NCI-H128 (cell line): ENCODE results near the gene PTPA.

Experiments
- DNase-seq: peaks from one replicate; lab custom pipeline; 2025; ENCODE audit not compliant: unreplicated experiment; lab: John Stamatoyannopoulos, UW

PTPA gene

DNA sequence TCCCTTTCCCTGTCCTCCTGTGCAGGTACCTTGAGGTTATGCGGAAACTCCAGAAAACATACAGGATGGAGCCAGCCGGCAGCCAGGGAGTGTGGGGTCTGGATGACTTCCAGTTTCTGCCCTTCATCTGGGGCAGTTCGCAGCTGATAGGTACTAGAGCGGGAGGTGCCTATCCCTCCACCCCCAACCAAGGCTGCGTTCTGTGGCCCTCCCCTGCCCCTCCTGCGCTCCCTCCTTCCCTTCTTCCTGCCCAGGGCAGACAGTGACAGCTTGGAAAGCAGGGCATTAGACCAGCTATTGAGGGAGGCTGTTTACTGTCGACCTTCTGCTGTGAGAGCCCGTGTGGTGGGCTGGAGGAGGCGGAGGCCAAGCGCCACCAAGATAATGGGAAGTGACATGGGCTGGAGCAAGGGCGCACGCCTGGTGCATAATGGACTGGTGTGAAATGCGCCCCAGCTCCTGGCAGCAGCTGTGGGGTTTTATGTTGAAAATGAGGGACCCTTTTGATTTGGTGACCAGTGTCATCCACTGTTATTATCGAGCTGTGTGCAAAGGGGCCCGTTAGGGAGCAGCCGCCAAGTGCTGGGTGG is 25.3 kb downstream of the PTPA start:
- no peak for DNase-seq

DNA sequence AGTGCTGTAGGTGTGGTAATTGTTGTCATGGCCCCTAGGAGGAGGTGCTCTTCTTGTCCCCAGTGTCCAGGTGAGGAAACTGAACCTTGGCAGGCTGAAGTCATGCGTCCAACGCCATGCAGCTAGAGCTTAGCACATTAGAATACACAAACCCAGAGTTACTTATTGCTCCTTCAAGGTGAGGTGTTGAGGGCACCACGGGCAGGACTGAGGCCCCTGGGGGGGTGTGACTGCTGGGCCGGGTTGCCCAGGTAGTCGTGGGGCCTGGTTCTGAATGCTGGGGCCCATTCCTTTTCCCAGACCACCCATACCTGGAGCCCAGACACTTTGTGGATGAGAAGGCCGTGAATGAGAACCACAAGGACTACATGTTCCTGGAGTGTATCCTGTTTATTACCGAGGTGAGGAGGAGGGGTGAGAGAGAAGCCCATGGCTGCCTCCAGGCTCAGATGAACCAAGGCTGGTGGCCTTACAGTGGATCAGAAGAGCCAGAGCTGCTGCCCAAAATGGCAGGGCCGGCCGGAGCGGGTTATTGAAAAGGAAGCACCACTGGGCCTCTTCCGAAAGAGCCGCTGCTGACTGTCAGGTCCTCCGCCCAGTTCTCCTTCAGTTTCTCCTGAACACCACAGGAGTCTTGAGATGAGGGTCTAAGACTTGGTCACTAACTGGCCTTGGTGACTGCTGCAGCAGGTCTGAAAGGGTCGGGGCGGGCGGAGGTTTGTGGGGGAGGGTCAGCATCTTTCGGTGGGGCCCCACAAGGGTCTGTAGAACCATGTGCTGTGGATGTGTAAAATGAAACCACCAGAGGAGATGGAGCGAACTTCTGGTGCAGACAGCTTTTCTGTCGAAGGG is 26.3 kb downstream of the PTPA start:
- no peak for DNase-seq

DNA sequence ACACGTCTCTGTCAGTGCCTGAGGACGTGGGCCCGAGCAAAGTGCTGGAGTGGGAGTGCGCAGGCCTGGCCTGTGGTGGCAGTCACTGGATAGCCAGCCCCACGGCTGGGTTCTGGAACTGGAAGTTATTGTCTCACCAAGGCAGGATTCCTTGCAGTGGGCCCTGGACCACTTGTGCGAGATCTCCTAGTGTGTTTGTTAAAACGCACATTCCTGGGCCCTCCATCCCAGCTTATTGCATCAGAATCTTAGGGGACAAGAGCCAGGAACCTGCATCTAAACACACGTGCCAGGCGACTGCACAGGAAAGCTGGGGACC is 26.9 kb downstream of the PTPA start:
- DNase-seq, result no peak

DNA sequence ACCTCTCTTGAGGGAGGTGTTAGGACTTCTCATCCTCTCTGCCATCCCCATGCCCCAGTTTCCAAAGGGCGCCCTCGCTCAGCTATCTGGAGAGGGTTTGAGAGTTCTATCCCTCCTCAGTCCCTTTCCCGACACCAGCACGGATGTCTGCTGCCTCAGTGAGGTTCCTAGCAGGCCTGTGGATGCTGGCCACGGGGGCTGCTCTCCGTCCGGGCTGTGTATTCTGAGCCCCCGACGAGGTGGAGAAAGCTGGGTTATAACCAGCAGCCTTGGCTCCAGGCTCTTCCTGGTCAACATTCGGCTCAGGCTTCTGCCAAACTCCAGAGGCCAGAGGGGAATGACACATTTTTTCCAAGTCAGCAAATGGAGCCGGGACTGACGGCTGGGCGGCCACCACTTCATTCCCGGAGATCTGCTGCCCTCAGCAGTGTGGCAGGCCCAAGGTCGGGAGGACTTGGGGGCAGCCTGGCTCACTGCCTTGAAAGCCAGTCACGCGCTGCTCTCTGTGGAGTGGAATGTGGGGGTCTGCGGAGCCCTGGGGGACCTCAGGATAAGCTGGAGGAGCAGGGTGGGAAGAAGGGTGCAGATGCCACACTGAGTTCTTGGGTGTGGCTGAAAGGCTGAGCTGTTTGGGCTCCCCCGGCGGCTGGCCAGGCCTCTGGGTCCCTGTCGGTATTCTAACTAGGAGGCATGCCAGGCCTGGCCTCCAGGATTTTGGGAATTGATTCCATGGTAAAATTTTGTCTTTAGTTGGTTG is 27.4 kb downstream of the PTPA start:
- DNase-seq, result no peak

DNA sequence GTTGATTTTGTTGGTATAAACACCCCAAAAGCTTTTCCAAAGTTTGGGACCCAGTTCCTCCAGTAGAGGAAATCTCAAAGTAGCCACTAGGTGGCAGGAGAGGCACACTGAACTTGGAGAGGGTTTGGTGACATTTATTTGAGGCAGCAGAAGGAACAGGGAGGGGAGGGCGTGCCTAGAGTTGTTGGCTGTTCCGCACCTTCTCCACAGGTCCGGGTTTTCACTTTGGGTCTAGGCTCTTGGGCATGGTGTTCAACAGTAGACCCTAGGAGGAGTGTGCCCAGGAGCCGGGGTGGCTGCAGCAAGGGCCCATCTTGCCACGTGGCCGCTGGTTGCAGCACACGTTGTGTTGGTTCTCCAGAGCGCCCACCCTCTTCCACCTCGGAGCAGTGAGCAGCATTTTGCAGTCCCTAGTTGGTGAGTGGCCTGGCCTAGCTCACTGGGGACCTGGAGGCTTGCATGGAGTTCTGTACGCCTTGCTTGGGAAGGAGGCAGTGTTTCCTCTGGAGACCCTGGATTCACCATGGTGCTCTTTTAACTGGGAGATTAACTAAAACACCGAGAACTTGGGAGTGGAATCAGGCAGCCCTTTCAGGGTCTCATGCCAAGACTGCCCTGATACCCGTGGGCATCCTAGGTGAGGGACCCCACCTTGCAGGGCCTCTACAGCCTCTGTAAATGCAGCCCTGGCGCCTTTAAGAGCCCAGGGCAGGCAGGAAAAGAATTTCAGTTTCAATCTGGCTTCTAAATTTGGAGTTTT is 28.2 kb downstream of the PTPA start:
- peak; percentile 81 for DNase-seq

DNA sequence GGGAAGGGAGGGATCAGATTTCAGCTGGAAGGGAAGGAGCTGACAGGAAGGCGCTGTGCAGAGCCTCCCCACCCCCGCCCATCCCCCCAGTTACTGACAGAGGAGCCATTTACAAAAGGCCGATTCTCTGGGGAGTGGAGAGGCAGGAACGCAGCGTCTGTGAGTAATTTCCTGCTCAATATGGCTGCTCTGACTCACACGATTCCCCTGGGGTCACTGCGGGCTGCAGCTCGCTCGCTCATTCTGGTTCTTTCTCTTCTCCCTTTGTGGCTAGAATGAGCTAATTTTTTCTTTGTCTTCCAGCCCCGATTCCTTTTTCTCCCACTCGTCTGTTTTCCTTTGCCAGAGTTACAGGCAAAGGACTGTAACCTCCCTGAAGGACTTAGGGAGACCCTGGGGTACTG is 28.8 kb downstream of the PTPA start:
- peak; percentile 77 for DNase-seq

DNA sequence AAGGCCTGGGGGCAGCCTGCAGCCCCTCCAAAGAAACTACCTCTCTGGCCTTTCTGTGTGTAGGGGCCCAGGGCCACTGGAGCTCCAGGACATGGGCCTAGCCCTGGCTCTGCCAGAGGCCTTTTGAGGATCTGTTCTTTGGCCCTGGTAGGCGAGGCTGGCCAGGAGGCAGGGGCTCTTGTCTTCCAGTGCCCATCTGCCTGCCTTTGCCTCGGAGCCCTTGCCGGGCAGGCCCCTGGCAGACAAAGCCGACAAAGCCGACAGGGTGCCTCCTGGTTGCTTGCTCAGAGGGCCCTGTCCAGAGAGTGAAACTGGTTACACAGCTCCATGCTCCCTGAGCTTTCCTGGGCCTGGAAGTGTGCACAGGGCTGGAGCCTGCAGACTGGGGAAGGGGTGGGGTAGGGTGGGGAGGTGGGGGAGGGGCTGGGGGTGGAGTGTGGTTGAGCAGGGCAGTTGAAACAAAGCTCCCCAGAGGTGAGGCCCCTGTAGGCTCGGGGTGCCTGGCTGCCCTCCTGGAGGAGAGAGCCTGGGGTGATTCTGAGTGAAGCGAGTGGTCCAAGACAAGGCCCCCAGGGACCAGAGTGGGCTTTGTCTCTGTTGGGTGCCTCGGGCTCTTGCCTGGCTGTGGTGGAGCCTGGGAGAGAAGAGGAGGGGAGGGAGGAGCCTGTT is 29.3 kb downstream of the PTPA start:
- DNase-seq, result peak; percentile 11

DNA sequence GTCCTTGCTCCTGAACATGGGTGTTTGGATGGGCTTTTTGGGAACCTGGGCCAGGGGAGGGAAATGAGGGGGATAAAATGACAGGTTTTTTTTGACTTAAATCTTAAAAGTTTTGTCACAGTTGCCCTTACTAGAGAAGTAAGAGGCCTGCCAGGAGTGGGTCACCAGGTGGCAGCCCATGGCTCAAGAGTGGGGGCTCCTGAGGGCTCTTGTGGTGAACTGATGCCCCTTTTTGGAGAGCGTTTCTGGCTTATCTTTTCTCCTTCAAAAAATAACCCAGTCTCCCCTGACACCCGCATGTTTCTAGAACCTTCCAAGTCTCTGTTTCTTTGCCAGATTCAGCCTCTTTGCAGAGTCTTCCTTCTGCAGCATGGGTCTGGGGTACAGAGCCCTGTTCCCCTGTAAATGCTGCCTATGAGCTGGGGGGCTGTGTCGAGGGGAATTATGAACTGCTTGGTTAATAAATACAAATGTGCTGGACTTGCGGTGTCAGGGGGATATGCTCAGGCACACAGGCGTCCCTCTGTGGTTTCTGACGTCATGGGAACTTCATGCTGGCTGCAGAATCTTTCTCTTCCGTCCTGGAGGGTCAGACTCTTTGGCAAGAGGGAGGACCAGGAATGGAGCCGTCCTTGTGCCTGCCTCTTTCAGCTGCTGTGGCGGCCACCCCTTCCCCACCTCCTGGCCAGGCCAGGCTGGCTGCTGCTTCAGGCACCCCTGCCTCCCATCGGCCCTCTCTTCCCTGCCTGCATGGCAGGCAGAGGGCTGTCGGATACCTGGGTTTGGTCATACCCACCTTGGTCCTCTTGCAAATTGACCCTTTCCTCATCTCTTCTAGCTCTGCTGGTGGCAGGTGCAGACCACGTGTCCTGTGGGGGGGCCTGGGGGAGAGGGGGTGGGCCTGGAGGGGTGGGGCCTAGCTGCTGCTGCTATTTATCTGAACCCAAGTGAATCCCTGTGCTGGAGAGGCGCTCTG is 30.1 kb downstream of the PTPA start:
- DNase-seq, result no peak

DNA sequence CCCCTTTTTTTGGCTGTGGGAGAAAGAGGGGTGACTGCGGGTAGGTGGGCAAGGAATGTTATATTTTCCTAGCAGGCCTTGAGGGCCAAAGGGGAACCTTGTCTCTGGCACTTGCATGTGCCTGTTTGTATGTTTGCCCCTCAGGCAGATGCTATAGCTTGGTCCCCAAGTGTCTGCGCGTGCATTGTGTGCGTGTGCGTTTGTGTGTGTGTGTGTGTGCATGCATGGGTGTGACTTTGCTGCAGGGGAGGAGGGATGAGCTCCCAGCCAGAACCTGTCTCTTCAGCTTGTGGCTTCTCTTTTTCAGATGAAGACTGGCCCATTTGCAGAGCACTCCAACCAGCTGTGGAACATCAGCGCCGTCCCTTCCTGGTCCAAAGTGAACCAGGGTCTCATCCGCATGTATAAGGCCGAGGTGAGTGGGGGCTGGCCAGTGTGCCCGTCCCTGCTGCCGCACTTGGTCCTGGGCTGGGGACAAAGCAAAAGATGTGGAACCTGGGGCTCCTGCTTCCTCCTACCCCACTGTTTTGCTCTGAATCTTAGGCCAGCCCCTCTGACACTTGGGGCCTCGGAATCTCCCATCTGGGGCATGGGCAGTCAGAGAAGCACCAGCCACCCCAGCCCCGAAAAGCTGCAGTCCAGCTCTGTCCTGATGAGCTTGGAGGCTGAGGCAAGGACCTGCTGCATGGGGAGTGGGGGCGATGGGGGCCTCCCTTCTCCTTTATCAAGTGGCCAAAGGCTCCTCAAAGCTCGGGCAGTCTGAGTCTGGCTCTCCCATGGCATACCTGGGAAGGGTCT is 31.1 kb downstream of the PTPA start:
- no peak for DNase-seq

DNA sequence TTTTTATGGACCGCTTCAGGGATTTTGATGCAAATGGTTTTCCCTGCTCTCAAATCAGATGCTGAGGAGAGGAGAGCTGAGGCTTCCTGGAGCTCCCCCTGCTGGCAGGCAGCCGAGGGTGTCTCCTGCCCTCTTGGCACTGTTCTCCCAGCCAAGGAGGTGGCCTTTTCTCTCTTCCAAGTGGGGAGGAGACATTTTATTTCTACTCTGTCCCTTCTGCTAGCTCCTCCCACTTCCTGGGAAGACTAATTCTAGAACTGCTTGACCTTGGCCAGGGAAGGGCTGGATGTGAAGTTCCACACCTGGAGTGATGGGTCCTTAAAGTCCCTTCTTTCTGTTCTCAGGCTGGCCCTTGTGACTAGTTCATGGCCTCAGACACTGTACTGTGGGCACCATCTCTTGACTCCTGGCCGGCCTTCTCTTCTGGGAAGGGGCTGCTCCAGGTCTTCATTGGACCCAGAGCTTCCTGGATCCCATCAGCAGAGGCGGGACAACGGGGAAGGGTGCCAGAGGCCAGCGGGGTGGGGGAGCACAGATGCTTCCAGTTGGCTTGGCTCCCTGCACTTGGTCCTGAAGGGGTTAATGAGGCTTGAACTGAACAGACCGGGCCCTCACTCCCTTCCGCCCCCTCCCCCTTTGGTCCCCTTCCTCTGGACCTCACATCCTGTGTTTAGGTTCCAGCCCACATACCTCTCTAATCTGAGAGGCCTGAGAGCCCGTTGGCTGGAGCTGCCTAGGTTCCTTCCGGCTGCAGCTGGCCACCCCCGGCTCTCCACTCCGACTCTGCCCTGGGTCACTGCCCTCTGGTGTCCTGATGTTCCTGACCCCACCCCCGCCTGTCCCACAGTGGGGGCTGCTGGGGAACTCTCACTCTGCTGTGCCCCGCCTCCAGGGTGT is 32.1 kb downstream of the PTPA start:
- DNase-seq, result peak; percentile 23

DNA sequence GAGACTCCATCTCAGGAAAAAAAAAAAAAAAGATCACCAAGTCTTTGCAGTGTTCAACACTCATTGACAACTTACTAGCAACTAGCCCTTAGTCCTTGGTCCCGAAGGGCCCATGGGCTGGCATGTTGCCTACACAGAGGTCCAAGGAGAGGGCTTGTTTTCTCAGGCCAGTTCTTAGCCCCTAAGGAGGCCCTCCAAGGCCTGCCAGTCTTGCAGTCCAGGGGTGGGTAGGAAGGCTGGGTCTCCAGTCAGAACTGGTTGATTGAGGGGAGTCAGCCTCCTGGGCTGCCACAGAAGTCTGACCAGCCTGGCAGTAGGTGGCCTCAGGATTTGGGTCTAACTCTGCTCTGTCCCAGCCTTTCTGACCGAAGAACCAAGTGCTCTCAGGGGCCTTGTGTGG is 34.1 kb downstream of the PTPA start:
- DNase-seq, result no peak

DNA sequence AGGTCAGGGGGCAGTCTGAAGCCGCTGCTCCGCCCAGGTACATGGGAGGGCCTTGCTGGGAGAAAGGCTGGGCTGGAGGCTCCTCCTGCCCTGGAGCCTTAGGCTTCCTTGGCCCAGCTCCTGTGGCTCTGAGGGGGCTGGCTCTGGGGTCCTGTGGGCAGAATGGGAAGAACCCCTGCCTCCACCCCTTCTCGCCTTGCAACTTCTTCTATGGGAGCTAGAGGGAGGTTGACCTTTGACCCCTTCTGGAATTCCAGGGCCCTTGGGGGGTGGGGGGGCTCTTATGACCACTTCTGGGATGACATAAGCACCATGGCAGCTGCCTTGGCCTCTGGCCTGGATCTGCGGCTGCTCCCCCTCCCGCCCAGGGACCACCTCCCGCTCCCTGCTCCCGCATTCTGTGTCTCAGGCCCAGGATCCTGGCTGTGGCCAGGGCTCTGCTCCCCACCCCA is 34.7 kb downstream of the PTPA start:
- no peak for DNase-seq

DNA sequence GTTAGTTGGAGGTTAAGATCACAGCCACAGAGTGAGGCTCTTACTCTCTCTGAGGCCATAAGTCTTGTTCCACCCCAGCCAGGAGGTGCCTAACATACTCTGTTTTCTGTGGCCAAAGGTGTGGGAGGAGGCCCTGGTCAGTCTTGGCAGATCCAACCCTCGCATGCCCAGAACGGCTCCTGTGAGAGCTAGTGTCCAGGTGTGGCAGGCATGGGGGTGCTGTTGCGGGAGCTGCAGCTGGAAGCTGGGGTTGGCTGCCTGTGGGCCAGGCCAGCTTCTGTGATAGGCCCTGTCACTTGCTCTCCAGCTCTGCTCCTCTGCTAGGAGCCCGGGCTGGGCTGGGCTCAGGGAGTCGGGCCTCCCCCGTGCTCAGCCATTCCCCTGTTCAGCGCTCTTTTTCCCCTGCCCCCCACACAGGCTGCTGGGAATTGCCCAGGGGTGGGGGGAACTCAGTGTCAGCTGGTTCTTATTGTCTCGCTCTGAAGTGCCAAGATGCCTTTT is 35.3 kb downstream of the PTPA start:
- no peak for DNase-seq

DNA sequence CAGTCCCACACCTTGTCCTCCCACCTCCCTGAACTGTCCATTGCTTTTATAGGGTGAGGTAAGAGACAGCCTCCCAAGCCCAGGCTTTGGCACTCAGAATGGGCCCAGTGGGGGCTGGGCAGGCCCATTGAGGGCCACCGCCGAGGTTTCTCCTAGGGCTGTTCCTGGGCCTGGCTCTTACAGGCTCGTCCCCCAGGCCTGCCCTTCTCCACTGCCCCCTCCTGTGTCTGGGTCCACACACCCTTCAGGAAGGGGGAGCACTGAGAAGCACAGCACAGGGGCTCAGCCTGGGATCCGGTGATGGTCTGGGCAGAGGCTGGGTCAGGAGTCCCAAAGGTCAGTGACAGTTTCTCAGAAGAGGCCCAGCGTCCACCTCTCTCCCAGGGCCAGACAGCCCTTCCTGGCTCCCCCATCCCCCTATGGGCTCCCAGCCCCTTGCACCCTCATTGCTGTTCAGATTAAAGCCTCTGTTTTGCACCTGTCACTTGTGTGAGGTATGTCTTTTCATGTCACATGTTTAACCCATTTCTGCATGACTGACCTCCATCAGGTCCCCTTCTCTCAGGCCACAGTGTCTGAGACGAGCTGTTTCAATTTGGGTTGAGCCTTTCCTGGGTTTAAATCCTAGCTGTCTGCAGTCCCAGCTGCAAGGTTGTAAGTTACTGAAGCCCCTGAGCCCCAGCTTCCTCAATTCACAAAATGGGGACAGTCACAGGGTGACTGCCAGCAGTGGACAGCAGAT is 37.4 kb downstream of the PTPA start:
- DNase-seq, result no peak

DNA sequence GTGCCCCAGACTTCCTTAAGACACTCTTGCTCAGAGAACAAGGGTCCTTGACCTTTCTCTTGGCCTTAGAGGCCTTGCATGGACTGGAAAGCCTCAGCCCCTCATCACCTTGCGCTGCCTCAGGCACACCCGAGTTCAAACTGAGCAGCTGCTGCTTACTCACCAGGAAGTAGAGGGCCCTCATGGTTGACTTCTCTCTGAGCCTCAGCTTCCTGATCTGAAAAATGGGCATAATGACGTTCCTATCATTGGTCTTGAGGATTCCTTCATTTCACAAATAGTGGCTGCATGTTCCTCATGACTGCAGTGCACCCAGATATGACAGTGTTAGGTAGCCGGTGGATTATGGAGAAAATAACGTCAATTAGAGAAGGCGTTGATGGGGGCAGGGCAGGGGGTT is 38.2 kb downstream of the PTPA start:
- no peak for DNase-seq

DNA sequence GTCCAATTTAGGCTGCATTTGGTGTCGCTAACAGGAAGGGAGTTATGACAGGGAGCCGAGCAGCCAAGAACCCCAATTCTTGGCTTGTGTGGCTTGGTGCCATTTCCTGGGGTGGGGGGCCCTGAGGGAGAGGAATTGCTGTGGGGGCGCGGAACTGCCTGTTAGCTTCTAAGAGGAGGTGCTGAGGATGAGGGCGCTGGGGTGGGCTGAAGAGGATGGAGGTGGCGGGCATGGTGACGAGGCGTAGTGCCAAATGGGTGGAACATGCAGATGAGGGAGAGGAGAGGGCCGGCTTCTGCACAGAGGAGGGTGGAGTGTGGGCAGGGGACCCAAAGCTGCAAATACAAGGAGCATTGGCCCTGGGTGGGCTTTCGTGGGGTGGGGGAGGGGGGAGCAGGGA is 38.9 kb downstream of the PTPA start:
- no peak for DNase-seq

DNA sequence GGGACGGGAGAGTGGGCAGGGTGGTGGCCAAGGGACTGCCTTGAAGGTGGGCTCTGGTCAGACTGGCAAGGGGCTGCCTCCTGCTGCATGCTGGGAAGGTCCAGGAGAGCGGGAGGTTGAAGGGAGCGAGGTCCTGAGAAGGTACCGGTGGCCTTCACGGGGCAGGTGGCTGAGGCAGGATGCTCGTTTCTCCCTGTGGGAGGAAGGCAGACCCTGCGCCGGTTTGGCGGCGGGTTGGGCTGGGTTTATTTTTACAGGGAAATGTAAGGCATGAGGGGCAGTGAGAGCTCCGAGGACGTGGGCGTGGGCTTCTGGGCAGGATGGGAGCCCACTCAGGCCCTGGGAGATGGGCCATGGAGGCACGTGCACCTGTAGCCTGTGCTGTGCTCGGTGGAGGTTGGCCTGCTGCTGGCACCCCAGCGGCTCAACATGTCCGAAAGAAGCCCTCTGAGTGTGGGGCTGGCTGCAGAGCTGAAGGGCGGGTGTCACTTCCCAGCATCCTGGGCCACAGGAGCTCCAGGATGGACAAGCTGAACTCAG is 39.5 kb downstream of the PTPA start:
- DNase-seq, result no peak
